Stimulated activated CD4-positive, alpha-beta T cell treated with anti-CD3 and anti-CD28 coated beads, Interleukin-2, amount 100 ng/mL, for 24 hours (primary cell): ENCODE measurements around the gene NCAN.
A peak's percentile ranks its signal among the peaks of the same experiment; 100 is the strongest.
"Not testable (repeated sequence)": the region's sequence is repeated elsewhere in the genome, so short reads cannot be mapped to it uniquely, and the experiment has no call there.

Experiments
- DNase-seq, 2 donors: peaks; one replicate each; pipeline ENCODE4 v3.0.0-alpha.2; 2020

Gene NCAN

DNA sequence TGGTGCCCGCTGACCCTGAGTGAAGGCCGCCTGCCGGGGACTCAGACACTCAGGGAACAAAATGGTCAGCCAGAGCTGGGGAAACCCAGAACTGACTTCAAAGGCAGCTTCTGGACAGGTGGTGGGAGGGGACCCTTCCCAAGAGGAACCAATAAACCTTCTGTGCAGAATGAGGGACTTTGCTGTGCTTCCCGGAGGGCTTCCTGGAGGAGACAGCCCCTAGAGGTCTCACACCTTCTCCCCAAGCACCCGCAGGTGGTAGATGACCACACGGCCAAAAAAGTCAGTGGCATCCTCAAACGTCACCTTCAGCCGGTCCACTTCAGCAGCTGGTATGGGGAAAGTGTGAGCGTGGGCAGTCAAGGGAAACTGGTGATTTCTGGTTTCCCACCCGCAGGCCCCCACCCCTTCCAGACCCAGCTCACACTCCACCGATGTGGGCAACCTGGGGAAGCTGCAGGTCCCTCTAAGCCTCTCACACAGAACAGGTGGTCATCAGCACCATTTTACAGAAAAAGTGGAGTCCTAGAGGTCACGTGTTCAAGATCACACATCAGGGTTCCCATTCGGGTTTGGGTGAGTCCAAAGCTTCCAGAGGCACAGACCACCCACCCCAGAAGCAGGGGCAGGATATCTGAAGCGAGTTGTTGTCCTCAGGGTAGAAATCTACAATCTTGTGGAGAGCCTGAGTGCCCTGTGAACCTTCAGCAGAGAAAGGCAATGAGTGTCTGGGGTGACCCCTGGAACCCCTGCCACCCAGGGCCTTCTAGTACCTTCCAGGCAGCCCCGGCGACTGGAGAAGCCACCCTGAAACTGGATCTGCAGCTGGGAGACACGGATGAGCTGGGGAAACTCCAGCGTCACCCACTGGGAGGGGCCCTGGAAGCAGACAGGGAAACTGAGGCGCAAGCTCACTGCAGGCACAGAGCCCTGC is 9.8 kb upstream of the NCAN start:
- no peak for DNase-seq

DNA sequence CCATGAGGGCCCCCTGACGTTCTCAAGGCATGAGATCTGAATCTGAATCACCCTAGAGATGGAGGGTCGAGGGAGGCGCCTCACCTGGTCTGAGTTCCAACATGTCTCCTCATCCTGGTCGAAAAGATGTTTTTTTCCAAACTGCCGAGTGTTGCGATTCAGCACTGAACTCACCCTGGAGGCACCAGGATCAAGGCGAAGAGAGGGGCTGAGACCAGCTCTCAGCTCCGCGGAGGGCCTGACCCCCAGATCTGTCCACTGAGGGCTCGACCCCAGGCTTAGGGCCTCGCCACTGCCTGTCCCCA is 9.1 kb upstream of the NCAN start:
- no peak for DNase-seq

DNA sequence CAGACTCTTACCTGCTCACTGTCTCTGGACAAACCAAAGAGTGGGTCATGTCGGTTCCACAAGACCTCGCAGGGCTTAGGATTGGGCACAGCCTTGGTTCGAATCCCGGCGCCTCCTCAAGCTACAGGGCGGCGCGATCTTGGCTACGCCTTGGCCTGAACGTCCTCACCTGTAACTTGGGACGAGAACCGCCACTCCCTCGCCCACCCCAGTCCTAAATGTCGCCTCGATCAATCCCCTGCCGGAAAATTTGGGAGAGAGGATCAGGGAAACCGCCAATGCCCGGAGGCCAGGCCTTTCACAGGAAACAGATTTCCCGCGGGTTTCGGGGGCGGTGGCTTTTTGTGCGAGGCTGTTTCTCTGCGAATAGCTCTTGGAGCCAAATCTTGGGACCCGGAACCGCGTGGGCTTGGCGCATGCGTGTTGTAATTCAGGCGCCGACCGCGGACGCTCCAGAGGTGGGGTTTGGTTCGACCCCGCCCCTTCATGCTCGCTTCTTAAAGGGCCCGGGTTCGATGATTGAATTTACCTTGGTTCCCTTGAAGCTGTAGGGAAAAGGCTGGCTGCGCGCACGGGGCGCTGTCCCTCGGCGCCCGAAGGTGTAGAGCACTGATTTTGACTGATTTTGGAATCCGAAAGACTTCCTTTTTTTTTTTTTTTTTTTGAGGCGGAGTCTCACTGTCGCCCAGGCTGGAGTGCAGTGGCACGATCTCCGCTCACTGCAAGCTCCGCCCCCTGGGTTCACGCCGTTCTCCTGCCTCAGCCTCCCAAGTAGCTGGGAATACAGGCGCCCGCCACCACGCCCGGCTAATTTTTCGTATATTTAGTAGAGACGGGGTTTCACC is 8.5 kb upstream of the NCAN start, which contains the start of gene NR2C2AP:
Gene NR2C2AP, minus strand, starts transcription at position 403 of the 845 bp plus-strand sequence. Its CDS starts 354 bp downstream, at position 49.
- DNase-seq, result peak; percentile 95 to 96

DNA sequence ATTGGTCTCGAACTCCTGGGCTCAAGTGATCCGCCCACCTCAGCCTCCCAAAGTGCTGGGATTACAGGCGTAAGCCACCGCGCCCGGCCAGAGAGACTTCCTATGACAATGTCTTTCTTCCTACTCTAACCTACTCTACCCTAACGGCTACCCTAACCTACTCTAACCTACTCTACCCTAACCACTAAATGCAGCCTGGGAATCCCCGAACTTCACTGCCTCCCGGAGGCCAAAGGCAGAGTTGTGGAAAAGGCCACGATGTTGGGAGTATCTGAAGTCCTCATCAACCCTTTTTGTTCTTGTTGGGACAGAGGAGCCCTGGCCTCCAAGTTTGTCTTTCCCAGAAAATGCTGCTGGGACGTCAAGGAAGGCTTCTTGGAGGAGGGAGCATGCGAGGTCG is 7.6 kb upstream of the NCAN start:
- DNase-seq, result no peak

DNA sequence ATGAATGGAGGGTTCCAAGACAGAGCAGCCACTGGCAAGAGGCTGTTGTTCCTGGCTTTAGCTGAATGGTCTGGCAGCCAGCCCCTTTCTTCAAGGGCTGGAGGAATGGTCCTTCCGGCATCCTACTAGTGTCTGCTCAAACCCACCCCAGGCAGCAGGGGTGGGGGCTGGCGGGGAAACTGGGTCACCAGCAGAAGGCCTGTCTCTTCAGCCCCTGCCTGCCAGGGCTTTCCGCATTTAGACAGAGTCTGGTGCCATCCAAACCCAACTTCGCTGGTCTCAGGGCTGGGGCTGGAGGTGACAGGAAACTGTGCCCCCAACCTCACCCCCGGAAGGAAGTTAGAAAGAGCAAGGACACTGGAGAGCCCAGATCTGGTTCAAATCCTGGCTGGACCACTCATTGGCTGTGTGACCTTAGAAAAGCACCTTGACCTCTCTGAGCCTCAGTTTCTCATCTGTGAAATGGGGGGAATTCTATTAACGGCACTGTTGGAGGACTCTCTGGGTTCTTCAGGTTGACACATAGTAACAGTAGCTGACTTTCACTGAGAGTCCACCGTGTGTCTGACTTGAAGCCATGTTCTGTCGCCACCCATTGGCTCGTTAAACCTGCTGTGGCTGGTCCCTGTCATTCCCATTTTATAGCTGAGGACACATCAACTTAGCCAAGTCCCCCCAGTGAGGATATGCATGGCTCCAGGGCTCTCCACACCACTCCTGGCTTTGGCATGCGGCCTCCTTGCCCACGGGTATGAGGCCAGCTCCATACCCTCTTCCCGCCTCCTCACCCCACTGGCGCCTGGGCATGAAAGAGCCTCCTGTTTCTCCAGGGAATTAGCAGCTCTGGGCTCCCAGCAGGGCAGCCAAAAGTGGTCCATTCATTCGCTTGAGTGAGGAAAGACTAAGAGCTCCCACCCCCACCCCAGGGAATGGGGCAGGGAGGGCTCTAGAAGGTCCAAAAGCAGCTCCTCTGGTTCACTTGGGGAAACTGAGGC is 6.0 kb upstream of the NCAN start:
- DNase-seq, result no peak

DNA sequence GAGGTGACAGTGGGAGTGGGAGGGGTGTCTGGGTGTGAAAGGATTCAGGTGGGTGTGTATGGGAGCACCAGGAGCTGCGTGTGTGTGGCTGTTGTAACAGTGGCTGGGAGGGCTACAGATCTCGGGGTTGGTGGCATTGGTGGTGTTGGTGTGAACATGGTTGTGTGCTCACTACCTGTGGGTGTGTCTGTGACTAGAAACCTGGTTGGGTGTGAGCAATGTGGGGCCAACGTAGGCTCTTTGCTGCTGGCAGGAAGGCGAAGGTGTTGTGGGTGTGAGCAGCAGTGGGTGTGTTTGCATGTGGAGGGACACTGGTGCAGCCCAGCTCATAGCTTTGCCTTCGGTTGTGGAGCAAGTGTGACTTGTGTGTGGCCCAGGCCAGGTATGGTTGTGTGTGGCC is 4.8 kb upstream of the NCAN start:
- no peak for DNase-seq

DNA sequence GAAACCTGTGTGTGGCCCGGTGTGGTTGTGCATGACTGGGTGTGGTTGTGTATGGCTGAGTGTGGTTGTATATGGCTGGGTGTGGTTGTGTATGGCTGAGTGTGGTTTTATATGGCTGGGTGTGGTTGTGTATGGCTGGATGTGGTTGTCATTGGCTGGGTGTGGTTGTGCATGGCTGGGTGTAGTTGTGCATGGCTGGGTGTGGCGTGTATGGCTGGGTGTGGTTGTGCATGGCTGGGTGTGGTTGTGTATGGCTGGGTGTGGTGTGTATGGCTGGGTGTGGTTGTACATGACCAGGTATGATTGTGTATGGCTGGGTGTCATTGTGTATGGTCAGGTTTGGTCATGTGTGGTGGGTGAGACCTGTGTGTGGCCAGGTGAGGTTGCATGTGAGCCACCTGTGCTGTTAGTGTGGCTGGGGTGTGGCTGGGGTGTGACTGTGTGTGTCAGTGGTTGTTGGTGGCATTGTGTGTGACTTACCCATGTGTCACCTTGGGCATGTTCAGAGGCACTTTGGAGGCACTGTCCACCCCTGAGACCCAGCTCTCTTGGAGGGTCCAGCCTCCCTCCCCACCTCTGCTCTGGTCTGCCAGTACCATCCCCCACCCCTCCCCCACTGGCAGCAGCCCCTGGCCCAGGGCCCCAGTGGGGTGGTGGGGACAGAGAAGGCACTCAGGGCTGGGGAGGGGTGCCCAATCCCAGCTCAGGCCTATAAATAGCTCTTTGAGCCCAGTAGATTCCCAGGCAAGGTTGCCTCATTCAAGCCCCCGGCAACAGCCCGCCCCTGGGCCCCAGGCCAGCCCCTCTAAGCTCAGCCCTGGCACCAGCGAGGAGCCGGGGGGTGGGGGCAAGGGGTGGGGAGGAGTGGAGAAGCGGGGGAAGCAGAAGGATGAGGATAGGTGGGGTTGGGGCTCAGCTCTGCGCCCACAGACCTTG is 3.9 kb upstream of the NCAN start:
- DNase-seq, result no peak

DNA sequence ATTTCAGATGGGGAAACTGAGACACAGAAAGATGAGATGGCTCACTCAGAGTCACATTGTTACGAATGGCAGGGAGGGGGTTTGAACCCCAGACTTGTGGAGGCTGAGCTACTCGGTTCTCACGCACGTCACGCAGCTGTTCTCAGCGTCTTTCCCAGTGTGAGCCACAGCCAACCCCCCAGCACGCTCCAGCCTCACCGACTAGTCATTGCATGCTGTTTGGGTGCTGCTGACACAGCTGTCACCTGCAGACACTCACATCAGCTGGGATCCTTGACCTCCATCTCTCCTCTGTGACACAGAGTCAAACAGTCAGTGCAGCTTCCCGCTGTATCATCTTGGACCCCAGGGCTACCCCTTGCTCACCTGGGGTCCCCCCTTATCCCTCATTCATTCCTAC is 2.4 kb upstream of the NCAN start:
- DNase-seq, result no peak

DNA sequence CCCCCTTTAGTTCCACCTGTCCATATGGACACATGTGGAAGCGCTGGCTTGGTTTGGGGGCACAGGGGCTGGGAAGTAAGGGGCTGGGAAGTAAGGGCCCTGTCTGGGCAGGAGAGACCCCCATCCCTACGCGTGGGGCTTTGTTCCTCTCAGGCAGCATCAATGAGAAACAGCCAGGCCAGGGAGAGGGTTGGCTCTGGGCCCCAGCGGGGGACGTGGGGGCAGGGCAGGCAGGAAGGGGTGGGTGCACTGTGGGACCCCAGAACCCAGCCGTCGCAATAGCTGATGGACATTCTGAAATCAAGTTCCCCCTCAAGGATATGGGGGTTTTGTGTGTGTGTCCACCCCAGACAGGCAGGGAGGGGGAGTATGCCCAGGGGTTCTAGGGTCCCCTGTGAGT is 1.2 kb downstream of the NCAN start:
- no peak for DNase-seq

DNA sequence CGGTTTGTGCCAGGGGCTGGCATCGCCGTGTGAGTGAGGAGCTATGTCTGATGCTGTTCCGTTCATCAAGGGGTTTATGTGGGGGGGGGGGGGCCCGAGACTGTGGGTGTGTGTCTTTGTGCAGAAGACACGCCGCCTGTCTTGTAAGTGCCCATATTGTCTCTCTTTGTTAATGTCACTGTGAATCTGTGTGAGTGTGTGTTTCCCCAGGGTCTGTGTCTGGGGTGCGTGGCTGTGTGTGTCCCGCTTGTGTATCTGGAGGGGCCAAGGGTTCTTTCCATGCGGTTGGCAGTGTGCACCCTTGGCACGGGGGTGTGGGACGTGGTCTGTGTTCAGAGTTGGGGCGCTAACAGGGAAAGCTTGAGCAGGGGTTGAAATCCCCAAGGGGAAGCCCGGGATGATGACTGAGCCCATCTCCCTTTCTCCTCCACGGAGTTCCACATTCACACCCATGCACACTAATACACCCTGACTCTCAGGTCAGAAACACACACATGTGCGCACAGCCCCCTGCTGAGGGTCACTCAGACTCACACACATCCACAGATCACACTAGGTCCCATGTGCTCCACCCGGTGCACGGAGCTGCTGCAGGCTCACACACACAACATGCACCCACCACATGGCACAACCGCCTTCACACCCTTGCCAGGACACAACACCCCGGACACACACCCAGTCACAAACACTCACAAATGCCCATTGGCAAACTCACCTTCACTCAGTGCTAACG is 1.8 kb downstream of the NCAN start:
- no peak for DNase-seq

DNA sequence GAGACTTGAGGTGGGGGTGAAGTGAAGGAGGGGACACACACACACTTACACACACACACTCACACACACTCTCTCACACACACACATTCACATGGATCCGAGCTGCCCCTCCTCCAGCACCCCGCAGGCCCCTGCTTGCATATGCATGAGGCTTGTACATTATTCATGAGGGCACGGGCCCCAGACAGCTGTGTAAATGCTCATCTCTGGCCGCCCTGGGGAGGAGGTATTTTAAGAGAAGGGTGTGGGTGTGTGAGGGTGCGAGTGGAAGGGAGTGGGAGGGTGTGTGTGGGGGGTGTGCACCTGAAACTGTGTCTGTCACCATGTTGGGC is 2.4 kb downstream of the NCAN start:
- DNase-seq, result no peak

DNA sequence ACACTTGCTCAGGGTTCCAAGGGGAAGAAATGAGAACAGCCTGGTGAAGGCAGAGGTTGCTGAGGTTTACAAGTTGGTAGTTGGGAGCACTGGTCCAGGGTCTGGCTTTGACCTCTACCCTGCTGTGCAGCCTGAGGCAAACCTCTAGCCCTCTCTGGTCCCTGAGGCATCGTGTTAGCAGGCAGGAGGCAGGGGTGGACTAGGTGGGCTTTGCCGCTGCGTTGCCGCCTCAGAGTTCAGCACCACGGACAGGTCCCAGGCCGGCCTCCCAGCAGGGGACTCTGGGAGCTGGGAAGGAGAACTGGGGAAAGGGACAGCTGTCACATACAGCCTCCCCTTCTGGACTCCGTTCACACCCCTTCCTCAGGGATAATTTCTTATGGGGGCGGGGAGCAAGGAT is 3.1 kb downstream of the NCAN start:
- peak; percentile 43 to 44 for DNase-seq

DNA sequence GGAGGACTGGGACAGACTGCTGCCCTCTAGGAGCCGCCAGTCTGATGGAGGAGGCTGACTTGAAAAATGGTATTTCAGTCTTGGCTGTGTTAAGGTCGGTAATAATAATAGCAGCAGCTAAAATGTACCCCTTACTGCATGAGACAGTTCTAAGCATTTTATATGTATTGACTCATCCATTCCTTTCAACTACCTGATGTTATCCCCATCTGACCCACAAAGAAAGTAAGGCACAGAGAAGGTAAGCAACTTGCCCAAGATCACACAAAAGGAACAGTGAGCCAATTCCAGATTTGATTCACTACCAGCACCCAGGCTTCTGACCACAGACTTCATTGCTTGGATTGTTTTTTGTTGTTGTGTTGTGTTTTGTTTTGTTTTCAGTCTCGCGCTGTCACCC is 4.0 kb downstream of the NCAN start:
- no peak for DNase-seq

DNA sequence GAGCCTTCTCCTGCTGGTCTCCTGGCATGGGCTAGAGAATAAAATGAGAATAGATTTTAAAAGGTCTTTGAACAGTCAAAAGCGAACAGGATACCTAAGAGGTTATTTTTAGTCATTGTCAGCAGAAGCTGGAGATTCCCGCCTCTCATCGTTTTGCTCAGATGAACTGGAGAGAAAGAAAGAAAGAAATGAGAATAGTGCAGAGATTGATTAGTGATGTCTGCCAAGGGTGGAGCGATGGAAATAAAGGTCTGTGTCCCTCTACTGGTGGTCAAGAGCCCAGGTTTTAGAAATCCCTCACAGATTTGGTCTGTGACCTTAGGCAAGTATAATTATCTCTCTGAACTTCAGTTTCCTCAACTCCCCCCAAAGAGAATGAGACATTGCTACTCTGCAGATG is 5.3 kb downstream of the NCAN start:
- no peak for DNase-seq

DNA sequence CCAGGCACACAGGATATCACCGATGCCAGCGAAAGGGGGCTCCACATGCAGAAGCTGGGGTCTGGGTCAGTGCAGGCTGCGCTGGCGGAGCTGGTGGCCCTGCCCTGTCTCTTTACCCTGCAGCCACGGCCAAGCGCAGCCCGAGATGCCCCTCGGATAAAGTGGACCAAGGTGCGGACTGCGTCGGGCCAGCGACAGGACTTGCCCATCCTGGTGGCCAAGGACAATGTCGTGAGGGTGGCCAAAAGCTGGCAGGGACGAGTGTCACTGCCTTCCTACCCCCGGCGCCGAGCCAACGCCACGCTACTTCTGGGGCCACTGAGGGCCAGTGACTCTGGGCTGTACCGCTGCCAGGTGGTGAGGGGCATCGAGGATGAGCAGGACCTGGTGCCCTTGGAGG is 7.2 kb downstream of the NCAN start:
- no peak for DNase-seq

DNA sequence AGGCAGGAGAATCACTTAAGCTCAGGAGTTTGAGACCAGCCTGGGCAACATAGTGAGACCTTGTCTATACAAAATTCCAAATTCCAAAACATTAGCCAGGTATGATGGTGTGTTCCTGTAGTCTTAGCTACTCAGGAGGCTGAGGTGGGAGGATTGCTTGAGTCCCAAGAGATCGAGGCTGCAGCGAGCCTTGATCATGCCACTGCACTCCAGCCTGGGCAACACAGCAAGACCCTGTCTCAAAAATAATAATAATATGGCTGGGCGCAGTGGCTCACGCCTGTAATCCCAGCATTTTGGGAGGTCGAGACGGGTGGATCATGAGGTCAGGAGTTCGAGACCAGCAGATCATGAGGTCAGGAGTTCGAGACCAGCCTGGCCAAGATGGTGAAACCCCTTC is 9.2 kb downstream of the NCAN start:
- not testable (repeated sequence) for DNase-seq

DNA sequence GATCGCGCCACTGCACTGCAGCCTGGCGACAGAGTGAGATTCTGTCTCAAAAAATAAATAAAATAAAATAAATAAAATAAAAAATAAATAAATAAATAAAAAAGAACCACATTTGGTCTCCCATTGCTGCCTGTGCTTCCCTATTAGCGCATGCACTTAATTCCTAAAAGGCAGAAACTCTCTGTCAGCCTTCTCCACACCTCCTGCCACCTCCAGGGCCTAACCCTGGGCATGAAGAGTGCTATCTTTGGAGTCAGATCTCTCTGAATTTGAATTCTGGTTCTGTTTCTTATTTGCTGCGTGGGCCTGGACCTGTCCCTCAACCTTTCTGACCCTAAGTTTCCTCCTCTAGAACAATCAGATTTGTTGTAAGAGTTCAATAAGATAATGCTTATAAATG is 11.3 kb downstream of the NCAN start:
- DNase-seq, result no peak

DNA sequence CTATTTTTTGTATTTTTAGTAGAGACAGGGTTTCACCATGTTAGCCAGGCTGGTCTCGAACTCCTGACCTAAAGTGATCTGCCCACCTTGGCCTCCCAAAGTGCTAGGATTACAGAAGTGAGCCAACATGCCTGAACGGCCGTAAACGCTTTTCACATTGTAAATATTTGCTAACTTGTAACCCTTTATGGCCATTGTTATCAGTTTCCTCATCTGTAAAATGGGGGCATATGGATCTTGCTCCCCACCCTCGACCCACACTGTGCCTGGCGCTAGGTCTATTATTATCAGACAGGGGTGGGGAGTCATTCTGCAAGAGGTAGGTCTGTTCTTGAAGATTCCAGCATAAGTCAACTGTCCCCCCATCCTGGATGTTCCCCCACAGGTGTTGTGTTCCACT is 11.9 kb downstream of the NCAN start:
- DNase-seq, result no peak

DNA sequence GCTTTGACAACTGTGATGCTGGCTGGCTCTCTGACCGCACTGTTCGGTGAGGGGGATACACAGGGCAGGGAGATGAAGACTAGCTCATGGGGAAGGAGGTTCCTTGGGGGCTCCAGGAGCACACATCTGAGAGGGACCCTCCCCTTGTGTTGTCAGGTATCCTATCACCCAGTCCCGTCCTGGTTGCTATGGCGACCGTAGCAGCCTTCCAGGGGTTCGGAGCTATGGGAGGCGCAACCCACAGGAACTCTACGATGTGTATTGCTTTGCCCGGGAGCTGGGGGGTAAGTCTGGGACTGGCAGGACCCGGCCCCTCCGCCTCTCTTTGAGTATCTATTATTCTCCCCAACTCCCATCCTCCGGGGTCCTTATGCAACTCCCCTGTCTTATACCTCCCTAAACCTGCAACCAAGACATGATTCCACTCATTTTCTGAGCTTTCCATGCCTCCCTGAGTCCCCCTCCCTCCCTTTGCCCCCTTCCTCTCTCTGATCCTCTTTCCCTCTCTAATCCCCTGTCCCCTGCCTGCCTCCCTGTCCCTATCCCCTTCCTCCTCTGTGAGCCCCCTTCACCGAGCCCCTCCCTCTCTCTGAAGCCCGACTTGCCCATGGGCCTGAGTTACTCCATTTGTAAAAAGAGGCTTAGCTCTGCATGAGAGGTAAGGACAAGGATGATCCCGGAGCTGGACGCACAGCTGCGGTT is 12.5 kb downstream of the NCAN start:
- DNase-seq, result no peak

DNA sequence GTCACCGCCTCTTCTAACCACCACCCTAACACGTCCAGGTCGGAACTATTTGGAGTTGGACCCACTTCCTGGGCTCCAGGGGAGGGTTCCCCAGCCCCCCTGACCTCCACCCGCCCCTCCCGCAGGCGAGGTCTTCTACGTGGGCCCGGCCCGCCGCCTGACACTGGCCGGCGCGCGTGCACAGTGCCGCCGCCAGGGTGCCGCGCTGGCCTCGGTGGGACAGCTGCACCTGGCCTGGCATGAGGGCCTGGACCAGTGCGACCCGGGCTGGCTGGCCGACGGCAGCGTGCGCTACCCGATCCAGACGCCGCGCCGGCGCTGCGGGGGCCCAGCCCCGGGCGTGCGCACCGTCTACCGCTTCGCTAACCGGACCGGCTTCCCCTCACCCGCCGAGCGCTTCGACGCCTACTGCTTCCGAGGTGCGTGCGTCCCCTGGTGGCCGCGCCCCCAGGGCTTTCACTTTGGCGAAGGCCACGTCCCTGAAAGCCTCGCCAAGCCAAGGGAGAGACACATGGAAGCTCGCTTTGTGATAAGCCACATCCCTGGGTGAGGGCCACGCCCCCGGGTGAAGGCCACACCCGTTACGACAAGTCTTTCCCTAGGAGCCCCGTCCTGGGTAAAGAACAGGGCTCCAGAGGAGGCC is 13.2 kb downstream of the NCAN start:
- peak; percentile 74 to 81 for DNase-seq
